ENCODE measurements around the gene TMEM132D.
"Not testable (repeated sequence)": the region's sequence is repeated elsewhere in the genome, so short reads cannot be mapped to it uniquely, and the experiment has no call there.

Gene TMEM132D

DNA sequence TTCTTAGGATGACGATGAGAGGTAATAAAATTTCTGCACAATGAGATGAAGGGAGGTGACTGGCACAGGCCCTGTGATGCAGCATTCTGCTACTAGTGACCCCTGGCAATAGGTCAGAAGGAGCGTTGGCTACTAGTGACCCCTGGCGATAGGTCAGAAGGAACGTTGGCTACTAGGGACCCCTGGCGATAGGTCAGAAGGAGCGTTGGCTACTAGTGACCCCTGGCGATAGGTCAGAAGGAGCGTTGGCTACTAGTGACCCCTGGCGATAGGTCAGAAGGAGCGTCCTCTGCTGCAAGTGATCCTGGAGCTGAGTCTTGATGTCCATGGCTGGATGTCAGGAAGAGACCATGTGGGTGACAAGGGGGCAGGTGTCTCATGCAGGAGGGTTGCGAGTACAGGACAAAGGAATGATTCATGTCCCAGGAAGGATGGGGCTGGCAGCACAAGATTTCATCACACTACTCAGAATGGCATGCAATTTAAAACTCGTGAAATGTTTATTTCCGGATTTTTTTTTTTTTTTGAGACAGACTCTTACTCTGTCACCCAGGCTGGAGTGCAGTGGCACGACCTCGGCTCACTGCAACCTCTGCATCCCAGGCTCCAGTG is 365.0 kb downstream of the TMEM132D start:
- H3K4me1 ChIP-seq (ENCODE audit: control insufficient read depth in 1 of 2, insufficient read depth in 2 of 2, low read length in 2 of 2); H3K27ac ChIP-seq (ENCODE audit: low read depth, low read length); H3K27me3 ChIP-seq (ENCODE audit: control insufficient read depth in 1 of 2, insufficient read depth in 2 of 2, low read length in 2 of 2); H3K9me3 ChIP-seq (ENCODE audit: control insufficient read depth in 1 of 2, low read length in 2 of 2); H3K36me3 ChIP-seq (ENCODE audit: control insufficient read depth in 1 of 2, insufficient read depth in 2 of 2, low read length in 2 of 2); H3K4me3 ChIP-seq (ENCODE audit: low read depth in 1 of 2, low read length in 2 of 2); H3K9ac ChIP-seq (ENCODE audit: low read depth in 1 of 2, low read length in 2 of 2): not testable (repeated sequence)

DNA sequence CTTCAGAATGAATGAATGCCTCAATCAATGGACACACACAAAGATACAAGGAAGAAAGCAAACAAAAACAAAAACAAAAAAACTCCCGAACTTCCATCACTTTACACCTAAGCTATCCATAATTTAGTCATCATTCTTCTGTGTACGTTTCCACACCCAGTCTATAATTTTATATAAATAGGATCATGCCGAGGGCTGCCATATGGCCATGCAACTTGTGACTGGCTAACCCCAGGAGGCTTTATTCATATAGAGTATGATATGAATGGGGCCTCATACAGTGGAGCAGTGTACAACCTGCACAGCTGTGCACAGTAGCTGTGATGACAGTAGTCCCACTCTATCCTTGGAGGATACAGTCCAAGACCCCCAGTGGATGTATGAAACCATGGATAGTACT is 365.7 kb downstream of the TMEM132D start:
- no peak overlapping the region for H3K9ac ChIP-seq (ENCODE audit: low read depth in 1 of 2, low read length in 2 of 2)
- no peaks in the 10 kb centered on the region for H3K9me3 ChIP-seq (ENCODE audit: control insufficient read depth in 1 of 2, low read length in 2 of 2)
- no peaks in the 10 kb centered on the region for H3K4me1 ChIP-seq (ENCODE audit: control insufficient read depth in 1 of 2, insufficient read depth in 2 of 2, low read length in 2 of 2)
- H3K27me3 ChIP-seq (ENCODE audit: control insufficient read depth in 1 of 2, insufficient read depth in 2 of 2, low read length in 2 of 2): no peaks in the 10 kb centered on the region
- no peaks in the 10 kb centered on the region for H3K36me3 ChIP-seq (ENCODE audit: control insufficient read depth in 1 of 2, insufficient read depth in 2 of 2, low read length in 2 of 2)
- no peak overlapping the region for H3K27ac ChIP-seq (ENCODE audit: low read depth, low read length)
- no peak overlapping the region for H3K4me3 ChIP-seq (ENCODE audit: low read depth in 1 of 2, low read length in 2 of 2)

DNA sequence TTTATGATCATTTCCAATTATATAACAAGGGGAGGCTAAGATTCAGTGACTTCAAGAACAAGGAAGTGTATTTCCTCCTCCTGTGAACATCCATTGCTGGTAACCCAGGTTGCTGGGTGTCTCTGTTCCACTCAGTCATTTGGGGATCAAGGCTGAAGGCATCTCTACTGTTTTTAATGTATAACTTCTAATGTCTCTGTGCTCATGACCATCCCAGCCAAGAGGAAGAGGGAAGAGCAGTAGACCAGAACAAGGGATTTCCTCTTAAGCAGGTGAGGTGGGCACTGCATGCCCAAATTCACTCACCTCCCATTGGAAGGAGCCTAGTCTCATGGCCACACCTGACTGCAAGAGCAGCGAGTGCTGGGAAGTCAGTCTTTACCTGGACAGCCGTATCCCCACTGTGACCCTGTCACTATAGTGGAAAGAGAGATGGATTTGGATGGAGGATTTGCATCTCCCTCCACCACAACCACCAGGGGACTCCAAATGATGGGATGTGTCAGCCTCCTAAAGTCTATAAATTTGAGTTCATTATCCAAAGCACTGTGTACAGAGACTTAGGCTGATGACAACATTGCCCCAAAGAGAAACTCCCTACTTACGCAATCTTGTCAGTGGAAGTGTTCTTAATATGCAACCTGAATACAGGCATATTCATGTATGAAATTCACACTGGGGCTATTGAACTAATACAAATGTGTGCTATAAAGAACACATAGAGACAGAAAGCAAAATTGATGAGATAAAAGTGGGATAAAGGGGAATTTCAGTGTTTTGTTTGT is 368.7 kb downstream of the TMEM132D start:
- no peaks in the 10 kb centered on the region for H3K36me3 ChIP-seq (ENCODE audit: control insufficient read depth in 1 of 2, insufficient read depth in 2 of 2, low read length in 2 of 2)
- no peaks in the 10 kb centered on the region for H3K9me3 ChIP-seq (ENCODE audit: control insufficient read depth in 1 of 2, low read length in 2 of 2)
- H3K9ac ChIP-seq (ENCODE audit: low read depth in 1 of 2, low read length in 2 of 2): no peak overlapping the region

DNA sequence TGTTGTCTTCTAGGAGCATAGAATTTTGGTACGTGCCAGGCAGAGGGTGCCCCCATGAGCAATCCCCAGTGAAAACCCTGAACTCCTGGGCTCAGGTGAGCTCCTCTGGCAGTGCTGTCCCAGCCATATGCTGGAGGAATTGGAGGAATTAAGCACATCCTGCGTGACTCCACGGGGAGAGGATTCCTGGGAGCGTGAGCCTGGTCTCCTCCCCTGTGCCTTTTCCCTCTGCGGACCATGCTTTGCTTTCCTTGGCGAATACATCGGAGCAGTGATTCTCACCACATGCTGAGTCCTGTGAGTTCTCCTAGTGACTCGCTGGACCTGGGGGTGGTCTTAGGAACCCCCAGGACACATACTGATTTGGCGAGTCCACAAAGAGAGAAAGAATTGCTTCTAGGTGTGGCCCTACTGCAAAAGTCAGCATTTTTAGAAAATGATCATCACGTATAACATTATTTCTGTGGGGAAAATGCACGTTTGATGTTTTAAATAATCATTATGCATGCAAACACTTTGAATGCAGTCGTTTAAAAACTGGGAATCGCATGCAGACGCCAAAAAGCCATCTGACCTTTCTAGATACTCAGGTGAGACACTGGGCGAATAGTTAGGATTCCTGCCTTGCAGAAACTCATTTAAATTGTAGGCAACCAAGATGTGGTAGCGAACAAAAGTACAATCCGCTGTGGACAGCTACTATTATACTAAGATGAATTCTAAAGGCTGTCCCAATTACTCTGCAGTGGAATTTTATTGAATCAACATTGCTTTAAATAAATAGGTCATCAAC is 370.9 kb downstream of the TMEM132D start:
- H3K9me3 ChIP-seq (ENCODE audit: control insufficient read depth in 1 of 2, low read length in 2 of 2): no peaks in the 10 kb centered on the region
- H3K27ac ChIP-seq (ENCODE audit: low read depth, low read length): no peak overlapping the region

More for the DNA sequence above, 368.7 kb downstream of the TMEM132D start:
- H3K4me1 ChIP-seq (ENCODE audit: control insufficient read depth in 1 of 2, insufficient read depth in 2 of 2, low read length in 2 of 2): peaks cover 12 to 18% of the 10 kb centered on the region in 2 donors
- no peak overlapping the region for H3K4me3 ChIP-seq (ENCODE audit: low read depth in 1 of 2, low read length in 2 of 2)
- H3K27me3 ChIP-seq (ENCODE audit: control insufficient read depth in 1 of 2, insufficient read depth in 2 of 2, low read length in 2 of 2): no peaks in the 10 kb centered on the region
- no peak overlapping the region for H3K27ac ChIP-seq (ENCODE audit: low read depth, low read length)

DNA sequence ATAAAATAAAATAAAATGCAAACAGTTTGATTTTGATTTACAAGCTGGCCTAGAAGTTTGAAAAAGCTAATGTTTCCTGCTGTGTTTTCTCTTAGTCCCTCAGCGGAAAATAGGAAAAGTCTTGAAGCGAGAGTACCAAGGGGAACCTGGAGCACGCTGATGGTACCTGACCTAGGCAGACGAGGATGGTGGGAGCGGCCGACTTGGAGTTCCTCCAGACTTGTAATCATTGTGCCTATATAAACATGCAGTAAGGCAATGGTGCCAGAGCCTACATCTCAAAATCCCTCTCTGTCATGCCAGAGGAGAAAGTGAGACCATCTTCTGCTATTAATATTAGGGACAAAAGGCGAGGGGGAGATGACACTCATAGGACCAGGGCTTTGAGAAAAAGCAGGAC is 371.7 kb downstream of the TMEM132D start:
- no peaks in the 10 kb centered on the region for H3K27me3 ChIP-seq (ENCODE audit: control insufficient read depth in 1 of 2, insufficient read depth in 2 of 2, low read length in 2 of 2)
- no peak overlapping the region for H3K9ac ChIP-seq (ENCODE audit: low read depth in 1 of 2, low read length in 2 of 2)
- H3K36me3 ChIP-seq (ENCODE audit: control insufficient read depth in 1 of 2, insufficient read depth in 2 of 2, low read length in 2 of 2): no peaks in the 10 kb centered on the region
- H3K27ac ChIP-seq (ENCODE audit: low read depth, low read length): no peak overlapping the region
- H3K4me1 ChIP-seq (ENCODE audit: control insufficient read depth in 1 of 2, insufficient read depth in 2 of 2, low read length in 2 of 2): peaks cover 12 to 18% of the 10 kb centered on the region in 2 donors
- H3K9me3 ChIP-seq (ENCODE audit: control insufficient read depth in 1 of 2, low read length in 2 of 2): no peaks in the 10 kb centered on the region
- H3K4me3 ChIP-seq (ENCODE audit: low read depth in 1 of 2, low read length in 2 of 2): no peak overlapping the region

More for the DNA sequence above, 370.9 kb downstream of the TMEM132D start:
- Histone ChIP-seq H3K27me3 (ENCODE audit: control insufficient read depth in 1 of 2, insufficient read depth in 2 of 2, low read length in 2 of 2) (no peaks in the 10 kb centered on the region), H3K36me3 (ENCODE audit: control insufficient read depth in 1 of 2, insufficient read depth in 2 of 2, low read length in 2 of 2) (no peaks in the 10 kb centered on the region), H3K4me1 (ENCODE audit: control insufficient read depth in 1 of 2, insufficient read depth in 2 of 2, low read length in 2 of 2) (peaks cover 12 to 18% of the 10 kb centered on the region in 2 donors), H3K4me3 (ENCODE audit: low read depth in 1 of 2, low read length in 2 of 2) (no peak overlapping the region), H3K9ac (ENCODE audit: low read depth in 1 of 2, low read length in 2 of 2) (no peak overlapping the region)

DNA sequence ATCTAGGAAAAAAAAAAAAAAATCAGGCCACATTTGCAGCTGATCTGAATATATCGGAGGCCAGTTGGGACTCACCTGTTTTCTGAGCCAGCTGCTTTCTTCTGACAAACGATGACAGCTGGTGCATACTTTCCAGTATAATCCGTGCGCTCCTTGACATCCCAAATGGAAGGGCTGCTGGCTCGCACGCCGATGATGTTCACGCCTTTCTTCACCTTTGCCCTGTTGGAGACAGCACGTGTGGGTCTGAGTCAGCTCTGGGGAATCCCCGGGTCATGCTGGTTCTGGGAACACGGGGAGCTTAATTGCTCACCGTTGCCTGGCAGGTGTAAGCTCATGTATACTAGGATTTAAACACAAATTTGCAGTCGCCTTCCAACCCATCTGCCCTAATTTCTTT is 372.8 kb downstream of the TMEM132D start:
- Histone ChIP-seq H3K4me3 (ENCODE audit: low read depth in 1 of 2, low read length in 2 of 2) (peak overlapping the region in 1 of 2 donors; percentile 57), H3K27ac (ENCODE audit: low read depth, low read length) (no peak overlapping the region), H3K9me3 (ENCODE audit: control insufficient read depth in 1 of 2, low read length in 2 of 2) (no peaks in the 10 kb centered on the region), H3K9ac (ENCODE audit: low read depth in 1 of 2, low read length in 2 of 2) (no peak overlapping the region), H3K4me1 (ENCODE audit: control insufficient read depth in 1 of 2, insufficient read depth in 2 of 2, low read length in 2 of 2) (peaks cover 12 to 18% of the 10 kb centered on the region in 2 donors), H3K27me3 (ENCODE audit: control insufficient read depth in 1 of 2, insufficient read depth in 2 of 2, low read length in 2 of 2) (no peaks in the 10 kb centered on the region), H3K36me3 (ENCODE audit: control insufficient read depth in 1 of 2, insufficient read depth in 2 of 2, low read length in 2 of 2) (no peaks in the 10 kb centered on the region)

DNA sequence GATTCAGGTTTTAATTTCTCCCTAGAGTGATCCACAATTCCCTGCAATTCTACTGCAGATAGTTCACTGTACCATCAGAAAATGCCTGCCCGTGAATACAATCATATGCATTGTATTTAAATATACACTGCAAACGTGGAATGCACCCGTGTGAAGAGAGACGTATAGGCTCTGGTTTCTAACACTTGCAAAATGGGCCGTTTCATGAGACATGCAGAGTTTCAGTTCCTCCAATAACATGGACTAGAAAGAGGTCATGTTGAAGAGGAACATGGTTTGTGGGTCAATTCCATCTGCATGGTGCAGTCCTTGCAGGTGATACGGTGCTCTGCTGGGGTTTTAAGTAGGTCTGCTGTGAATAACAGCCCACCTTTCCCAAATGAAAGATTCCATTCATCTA is 373.3 kb downstream of the TMEM132D start:
- Histone ChIP-seq H3K27ac (ENCODE audit: low read depth, low read length) (no peak overlapping the region), H3K27me3 (ENCODE audit: control insufficient read depth in 1 of 2, insufficient read depth in 2 of 2, low read length in 2 of 2) (no peaks in the 10 kb centered on the region), H3K4me3 (ENCODE audit: low read depth in 1 of 2, low read length in 2 of 2) (peak overlapping the region in 1 of 2 donors; percentile 57), H3K36me3 (ENCODE audit: control insufficient read depth in 1 of 2, insufficient read depth in 2 of 2, low read length in 2 of 2) (no peaks in the 10 kb centered on the region), H3K9ac (ENCODE audit: low read depth in 1 of 2, low read length in 2 of 2) (no peak overlapping the region), H3K9me3 (ENCODE audit: control insufficient read depth in 1 of 2, low read length in 2 of 2) (no peaks in the 10 kb centered on the region), H3K4me1 (ENCODE audit: control insufficient read depth in 1 of 2, insufficient read depth in 2 of 2, low read length in 2 of 2) (peaks cover 12 to 18% of the 10 kb centered on the region in 2 donors)

DNA sequence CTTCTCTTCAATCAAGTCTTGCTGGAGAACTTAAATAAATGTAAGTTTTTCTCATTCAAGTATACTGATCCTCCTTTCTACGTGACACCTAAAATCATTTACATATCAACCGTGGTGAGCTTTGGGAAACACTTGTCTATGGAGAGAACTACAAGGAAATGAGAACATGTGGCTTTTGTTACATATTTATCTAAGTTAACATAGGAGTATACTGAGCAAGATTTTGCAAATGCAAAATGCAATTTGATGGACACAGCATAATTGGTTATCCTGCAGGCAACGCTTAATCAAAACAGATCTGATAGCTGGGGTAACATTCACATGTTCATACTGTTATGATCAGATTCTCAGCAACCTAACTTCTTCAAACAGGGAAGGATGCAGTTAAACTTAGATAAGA is 376.3 kb downstream of the TMEM132D start:
- Histone ChIP-seq H3K9ac (ENCODE audit: low read depth in 1 of 2, low read length in 2 of 2) (no peak overlapping the region), H3K36me3 (ENCODE audit: control insufficient read depth in 1 of 2, insufficient read depth in 2 of 2, low read length in 2 of 2) (no peaks in the 10 kb centered on the region), H3K27me3 (ENCODE audit: control insufficient read depth in 1 of 2, insufficient read depth in 2 of 2, low read length in 2 of 2) (no peaks in the 10 kb centered on the region), H3K4me1 (ENCODE audit: control insufficient read depth in 1 of 2, insufficient read depth in 2 of 2, low read length in 2 of 2) (peaks cover 12 to 18% of the 10 kb centered on the region in 2 donors), H3K27ac (ENCODE audit: low read depth, low read length) (no peak overlapping the region), H3K4me3 (ENCODE audit: low read depth in 1 of 2, low read length in 2 of 2) (no peak overlapping the region), H3K9me3 (ENCODE audit: control insufficient read depth in 1 of 2, low read length in 2 of 2) (no peaks in the 10 kb centered on the region)

DNA sequence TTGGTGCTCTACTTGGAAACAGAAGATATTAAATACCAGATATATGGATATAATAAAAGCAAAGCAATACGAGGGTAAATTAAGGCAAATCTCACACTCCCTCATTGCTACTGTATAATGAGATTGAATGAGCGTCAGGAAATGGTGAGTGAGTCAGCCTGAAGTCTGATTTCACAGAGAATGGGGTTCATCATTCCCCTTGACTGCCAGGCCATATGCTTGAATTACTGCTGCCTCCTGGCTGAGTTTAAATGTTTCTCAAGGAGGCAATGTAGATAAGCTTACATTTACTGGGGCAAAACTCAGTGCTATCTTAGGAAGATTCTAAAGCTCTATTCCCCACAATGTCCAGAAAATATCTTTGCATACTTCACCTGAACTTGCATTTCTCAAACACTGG is 380.2 kb downstream of the TMEM132D start:
- Histone ChIP-seq H3K27me3 (ENCODE audit: control insufficient read depth in 1 of 2, insufficient read depth in 2 of 2, low read length in 2 of 2) (no peaks in the 10 kb centered on the region), H3K4me3 (ENCODE audit: low read depth in 1 of 2, low read length in 2 of 2) (no peak overlapping the region), H3K36me3 (ENCODE audit: control insufficient read depth in 1 of 2, insufficient read depth in 2 of 2, low read length in 2 of 2) (no peaks in the 10 kb centered on the region), H3K27ac (ENCODE audit: low read depth, low read length) (no peak overlapping the region), H3K4me1 (ENCODE audit: control insufficient read depth in 1 of 2, insufficient read depth in 2 of 2, low read length in 2 of 2) (no peaks in the 10 kb centered on the region), H3K9ac (ENCODE audit: low read depth in 1 of 2, low read length in 2 of 2) (no peak overlapping the region), H3K9me3 (ENCODE audit: control insufficient read depth in 1 of 2, low read length in 2 of 2) (no peaks in the 10 kb centered on the region)

DNA sequence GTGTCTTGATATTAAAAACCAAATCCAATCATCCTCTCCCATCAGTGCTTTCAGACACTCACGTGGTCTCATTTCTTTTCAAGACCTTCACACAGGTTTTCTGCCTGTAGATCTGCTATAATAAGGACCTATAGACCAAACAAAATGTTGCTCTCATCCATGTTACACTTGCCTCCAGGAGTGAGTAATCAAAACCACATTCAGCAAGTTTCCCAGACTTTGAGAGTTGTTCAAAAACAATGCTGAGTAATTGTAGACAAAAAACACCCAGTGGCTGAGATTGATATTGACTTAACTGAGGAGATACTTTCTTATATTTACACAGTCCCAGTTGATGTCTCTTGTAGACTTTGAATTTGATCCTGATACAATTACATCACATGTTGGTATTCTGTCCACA is 383.1 kb downstream of the TMEM132D start:
- Histone ChIP-seq H3K27ac (ENCODE audit: low read depth, low read length) (no peak overlapping the region), H3K27me3 (ENCODE audit: control insufficient read depth in 1 of 2, insufficient read depth in 2 of 2, low read length in 2 of 2) (no peaks in the 10 kb centered on the region), H3K4me3 (ENCODE audit: low read depth in 1 of 2, low read length in 2 of 2) (no peak overlapping the region), H3K9ac (ENCODE audit: low read depth in 1 of 2, low read length in 2 of 2) (no peak overlapping the region), H3K9me3 (ENCODE audit: control insufficient read depth in 1 of 2, low read length in 2 of 2) (peaks cover 6 to 7% of the 10 kb centered on the region in 2 donors), H3K36me3 (ENCODE audit: control insufficient read depth in 1 of 2, insufficient read depth in 2 of 2, low read length in 2 of 2) (no peaks in the 10 kb centered on the region), H3K4me1 (ENCODE audit: control insufficient read depth in 1 of 2, insufficient read depth in 2 of 2, low read length in 2 of 2) (no peaks in the 10 kb centered on the region)
